ENCODE data around the gene ADAMTS17. TPM values are rescaled to one million over a fixed set of nuclear protein-coding genes. Genes with fewer than 3 reads are reported as not detected.

Gene ADAMTS17
- total and polyA plus RNA-seq, 8 donors, result 0.31 to 14.3 (median 6.3) TPM

DNA sequence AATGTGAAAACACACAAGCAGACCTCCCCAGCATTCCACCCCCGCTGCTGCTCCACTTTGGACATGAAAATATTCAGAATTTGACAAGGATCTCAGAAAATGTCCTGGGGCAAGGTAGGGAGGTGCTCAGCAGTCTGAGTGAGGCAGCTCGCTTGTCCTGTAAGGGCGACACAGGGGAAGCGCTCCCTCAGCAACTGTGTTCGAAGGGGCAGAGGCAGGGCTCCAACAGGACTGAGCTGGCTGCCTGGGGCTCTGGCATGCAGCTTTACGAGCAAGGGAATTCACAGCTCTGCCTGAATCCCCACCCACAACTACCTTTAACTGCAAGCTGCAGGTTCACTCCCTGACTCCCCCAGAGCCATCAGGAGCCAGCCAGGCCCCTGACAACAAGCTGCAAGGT lies 321.6 kb downstream of the ADAMTS17 start:
- H3K36me3 ChIP-seq, result no peaks in the 10 kb centered on the region
- peaks cover 0 to 8% (median 7%) of the 10 kb centered on the region in 4 donors for H3K9me3 ChIP-seq
- H3K27me3 ChIP-seq, result no peaks in the 10 kb centered on the region
- H3K4me3 ChIP-seq, result no peak overlapping the region
- H3K27ac ChIP-seq, result no peak overlapping the region
- DNase-seq, result no peak
- H3K4me1 ChIP-seq, result no peaks in the 10 kb centered on the region
- intact Hi-C loops (cut with DNase I; ENCODE audit: low total_unique reads), result no loop called here
- no peak for TF ChIP-seq POLR2AphosphoS5 (IDR thresholded peaks at IDR 0.05)
- TF ChIP-seq, protein P1, sequence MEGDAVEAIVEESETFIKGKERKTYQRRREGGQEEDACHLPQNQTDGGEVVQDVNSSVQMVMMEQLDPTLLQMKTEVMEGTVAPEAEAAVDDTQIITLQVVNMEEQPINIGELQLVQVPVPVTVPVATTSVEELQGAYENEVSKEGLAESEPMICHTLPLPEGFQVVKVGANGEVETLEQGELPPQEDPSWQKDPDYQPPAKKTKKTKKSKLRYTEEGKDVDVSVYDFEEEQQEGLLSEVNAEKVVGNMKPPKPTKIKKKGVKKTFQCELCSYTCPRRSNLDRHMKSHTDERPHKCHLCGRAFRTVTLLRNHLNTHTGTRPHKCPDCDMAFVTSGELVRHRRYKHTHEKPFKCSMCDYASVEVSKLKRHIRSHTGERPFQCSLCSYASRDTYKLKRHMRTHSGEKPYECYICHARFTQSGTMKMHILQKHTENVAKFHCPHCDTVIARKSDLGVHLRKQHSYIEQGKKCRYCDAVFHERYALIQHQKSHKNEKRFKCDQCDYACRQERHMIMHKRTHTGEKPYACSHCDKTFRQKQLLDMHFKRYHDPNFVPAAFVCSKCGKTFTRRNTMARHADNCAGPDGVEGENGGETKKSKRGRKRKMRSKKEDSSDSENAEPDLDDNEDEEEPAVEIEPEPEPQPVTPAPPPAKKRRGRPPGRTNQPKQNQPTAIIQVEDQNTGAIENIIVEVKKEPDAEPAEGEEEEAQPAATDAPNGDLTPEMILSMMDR (IDR thresholded peaks at IDR 0.05), result no peak
- no peak for TF ChIP-seq EP300 (IDR thresholded peaks at IDR 0.05)
- TF ChIP-seq POLR2A (IDR thresholded peaks at IDR 0.05), result no peak
- WGBS, 5 donors, result 73 to 88% (median 82%) methylated on average over 5 to 6 of the region's 6 CpGs

DNA sequence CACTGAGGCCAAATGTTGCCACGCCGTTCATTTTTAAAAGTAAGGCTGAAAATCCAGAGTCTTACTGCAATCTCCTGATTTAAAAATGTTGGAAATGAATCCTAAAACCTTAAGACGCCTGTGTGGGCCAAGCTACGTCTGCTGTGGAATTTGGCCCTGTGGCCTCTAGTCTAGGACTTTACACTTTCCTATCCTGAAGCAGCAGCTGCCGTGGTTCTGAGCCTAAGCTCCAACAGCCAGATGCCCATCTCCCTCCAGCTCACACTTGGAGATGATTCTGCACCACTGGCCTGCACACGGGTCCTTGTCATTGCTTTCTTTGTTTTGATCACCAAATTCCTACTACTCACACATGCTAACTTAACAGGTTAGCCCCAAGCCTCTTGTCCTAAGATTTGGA lies 322.2 kb downstream of the ADAMTS17 start:
- intact Hi-C loops (cut with DNase I; ENCODE audit: low total_unique reads), result no loop called here
- DNase-seq, result no peak
- TF ChIP-seq POLR2A (IDR thresholded peaks at IDR 0.05), result no peak
- TF ChIP-seq POLR2AphosphoS5 (IDR thresholded peaks at IDR 0.05), result no peak
- TF ChIP-seq EP300 (IDR thresholded peaks at IDR 0.05), result no peak
- TF ChIP-seq, protein P1 (IDR thresholded peaks at IDR 0.05), result no peak

GRCh38 chr15:100018191-100018590 lies 323.6 kb downstream of the ADAMTS17 start:
- H3K27ac ChIP-seq, result no peak overlapping the region
- DNase-seq, result no peak

More for the DNA sequence above, 322.2 kb downstream of the ADAMTS17 start:
- Histone ChIP-seq H3K27me3 (no peaks in the 10 kb centered on the region), H3K27ac (no peak overlapping the region), H3K9me3 (peaks cover 0 to 8% (median 7%) of the 10 kb centered on the region in 4 donors), H3K4me1 (no peaks in the 10 kb centered on the region), H3K4me3 (no peak overlapping the region), H3K36me3 (no peaks in the 10 kb centered on the region)
- 73 to 86% (median 82%) methylated on average over 6 of the region's 6 CpGs for WGBS, 5 donors

DNA sequence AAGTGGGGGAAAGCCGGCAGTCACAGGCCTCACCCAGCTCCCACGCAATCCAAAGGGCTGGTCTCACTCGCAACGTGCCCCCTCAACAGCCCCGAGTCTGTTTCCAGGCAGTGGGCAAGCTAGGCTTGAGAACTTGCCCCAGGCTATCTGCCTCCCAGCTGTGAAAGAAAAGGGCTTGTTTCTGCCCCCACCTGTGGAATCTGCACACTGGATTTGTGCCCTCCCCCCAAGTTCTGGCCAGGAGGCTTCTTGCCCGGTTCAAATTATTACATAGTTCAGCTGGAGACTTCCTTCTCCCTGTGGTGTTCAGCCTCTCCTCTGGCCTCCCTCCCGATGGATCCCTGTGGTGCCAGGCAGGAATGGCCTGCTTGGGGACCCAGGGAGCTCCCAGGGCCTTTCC lies 324.6 kb downstream of the ADAMTS17 start:
- Histone ChIP-seq H3K27ac (no peak overlapping the region), H3K27me3 (no peaks in the 10 kb centered on the region), H3K4me1 (no peaks in the 10 kb centered on the region), H3K36me3 (no peaks in the 10 kb centered on the region), H3K9me3 (peaks cover 0 to 8% (median 7%) of the 10 kb centered on the region in 4 donors), H3K4me3 (no peak overlapping the region)
- TF ChIP-seq POLR2A (IDR thresholded peaks at IDR 0.05) (no peak), EP300 (IDR thresholded peaks at IDR 0.05) (no peak), POLR2AphosphoS5 (IDR thresholded peaks at IDR 0.05) (no peak)
- TF ChIP-seq, protein P1 (IDR thresholded peaks at IDR 0.05), result no peak
- WGBS, 5 donors, result 89 to 94% (median 93%) methylated on average over 7 of the region's 7 CpGs
- no peak for DNase-seq
- intact Hi-C loops (cut with DNase I; ENCODE audit: low total_unique reads), result no loop called here

More at GRCh38 chr15:100018191-100018590, 323.6 kb downstream of the ADAMTS17 start:
- no peaks in the 10 kb centered on the region for H3K27me3 ChIP-seq
- TF ChIP-seq POLR2AphosphoS5 (IDR thresholded peaks at IDR 0.05), result no peak
- no peak for TF ChIP-seq POLR2A (IDR thresholded peaks at IDR 0.05)
- TF ChIP-seq EP300 (IDR thresholded peaks at IDR 0.05), result no peak
- TF ChIP-seq, protein P1 (IDR thresholded peaks at IDR 0.05), result no peak
- intact Hi-C loops (cut with DNase I; ENCODE audit: low total_unique reads), result no loop called here
- H3K36me3 ChIP-seq, result no peaks in the 10 kb centered on the region
- WGBS, 5 donors, result 42 to 63% (median 48%) methylated on average over 4 of the region's 4 CpGs
- H3K4me1 ChIP-seq, result no peaks in the 10 kb centered on the region
- H3K4me3 ChIP-seq, result no peak overlapping the region
- peaks cover 0 to 8% (median 7%) of the 10 kb centered on the region in 4 donors for H3K9me3 ChIP-seq
